ENCODE measurements around the gene RTL10. TPM values are rescaled to one million over a fixed set of nuclear protein-coding genes. Genes with fewer than 3 reads are reported as not detected.

The RTL10 gene
- total and polyA plus RNA-seq, 4 donors: 7.4 to 22.7 (median 11.6) TPM

- H3K36me3 ChIP-seq (ENCODE audit: control insufficient read depth in 4 of 4, insufficient read depth in 4 of 4, low read length in 4 of 4): no peaks in the 10 kb centered on the region
- 79 to 90% methylated on average over 9 of the region's 9 CpGs for WGBS, 2 donors
- no peaks in the 10 kb centered on the region for H3K27me3 ChIP-seq (ENCODE audit: control insufficient read depth in 3 of 3, insufficient read depth in 3 of 3, low read length in 2 of 3)
- peaks cover 0 to 9% (median 0%) of the 10 kb centered on the region in 5 donors for H3K4me1 ChIP-seq (ENCODE audit: control insufficient read depth in 5 of 5, insufficient read depth in 5 of 5, low read length in 5 of 5)
- H3K9ac ChIP-seq (ENCODE audit: insufficient read depth in 1 of 2, low read length in 2 of 2): no peak overlapping the region
- TF ChIP-seq CTCF (IDR thresholded peaks at IDR 0.05; ENCODE audit: control extremely low read depth, extremely low read depth): no peak
- no peak overlapping the region for H3K4me3 ChIP-seq
- no peaks in the 10 kb centered on the region for H3K9me3 ChIP-seq (ENCODE audit: control insufficient read depth in 4 of 4, insufficient read depth in 3 of 4, low read length in 3 of 4)
- no peak for ATAC-seq (ENCODE audit: insufficient read depth, low FRiP score)
- no peak overlapping the region for H3K27ac ChIP-seq (ENCODE audit: low read depth in 1 of 2, low read length in 1 of 2)
- no peak for DNase-seq
These were observed 30.8 kb downstream of the RTL10 start for GRCh38 chr22:19823902-19824211.

- ATAC-seq (ENCODE audit: insufficient read depth, low FRiP score) (no peak), DNase-seq (no peak)
- WGBS, 2 donors: 77 to 87% methylated on average over 11 of the region's 11 CpGs
- TF ChIP-seq CTCF (IDR thresholded peaks at IDR 0.05; ENCODE audit: control extremely low read depth, extremely low read depth): no peak
- Histone ChIP-seq H3K36me3 (ENCODE audit: control insufficient read depth in 4 of 4, insufficient read depth in 4 of 4, low read length in 4 of 4) (peaks cover 0 to 3% (median 0%) of the 10 kb centered on the region in 4 donors), H3K27me3 (ENCODE audit: control insufficient read depth in 3 of 3, insufficient read depth in 3 of 3, low read length in 2 of 3) (no peaks in the 10 kb centered on the region), H3K9ac (ENCODE audit: insufficient read depth in 1 of 2, low read length in 2 of 2) (no peak overlapping the region), H3K9me3 (ENCODE audit: control insufficient read depth in 4 of 4, insufficient read depth in 3 of 4, low read length in 3 of 4) (no peaks in the 10 kb centered on the region), H3K4me3 (no peak overlapping the region), H3K27ac (ENCODE audit: low read depth in 1 of 2, low read length in 1 of 2) (no peak overlapping the region), H3K4me1 (ENCODE audit: control insufficient read depth in 5 of 5, insufficient read depth in 5 of 5, low read length in 5 of 5) (peaks cover 0 to 14% (median 0%) of the 10 kb centered on the region in 5 donors)
These were observed 31.3 kb downstream of the RTL10 start for GRCh38 chr22:19823191-19823901.

GRCh38 chr22:19822301-19823117 is 32.2 kb downstream of the RTL10 start:
- Histone ChIP-seq H3K9me3 (ENCODE audit: control insufficient read depth in 4 of 4, insufficient read depth in 3 of 4, low read length in 3 of 4) (no peaks in the 10 kb centered on the region), H3K4me1 (ENCODE audit: control insufficient read depth in 5 of 5, insufficient read depth in 5 of 5, low read length in 5 of 5) (peaks cover 0 to 19% (median 0%) of the 10 kb centered on the region in 5 donors), H3K9ac (ENCODE audit: insufficient read depth in 1 of 2, low read length in 2 of 2) (no peak overlapping the region), H3K27me3 (ENCODE audit: control insufficient read depth in 3 of 3, insufficient read depth in 3 of 3, low read length in 2 of 3) (no peaks in the 10 kb centered on the region), H3K36me3 (ENCODE audit: control insufficient read depth in 4 of 4, insufficient read depth in 4 of 4, low read length in 4 of 4) (peaks cover 0 to 3% (median 0%) of the 10 kb centered on the region in 4 donors), H3K4me3 (no peak overlapping the region), H3K27ac (ENCODE audit: low read depth in 1 of 2, low read length in 1 of 2) (no peak overlapping the region)
- WGBS, 2 donors: 85 to 94% methylated on average over 13 to 18 of the region's 18 CpGs
- no peak for TF ChIP-seq CTCF (IDR thresholded peaks at IDR 0.05; ENCODE audit: control extremely low read depth, extremely low read depth)
- ATAC-seq (ENCODE audit: insufficient read depth, low FRiP score): no peak
- no peak for DNase-seq

Data from lung (tissue), 12 donors.